ENCODE measurements around the gene AK8.

AK8 gene

GRCh38 chr9:132728497-132728896, 149.6 kb downstream of the AK8 start:
- Histone ChIP-seq H3K4me3 (ENCODE audit: low read depth, low read length, poor library complexity, severe bottlenecking) (no peak overlapping the region), H3K9me3 (ENCODE audit: low read length) (no peaks in the 10 kb centered on the region), H3K27me3 (ENCODE audit: insufficient read depth, low read length) (no peaks in the 10 kb centered on the region), H3K9ac (ENCODE audit: low read length) (no peak overlapping the region), H2AFZ (ENCODE audit: low read length) (no peak overlapping the region), H3K36me3 (ENCODE audit: insufficient read depth, low read length) (no peaks in the 10 kb centered on the region), H3K79me2 (ENCODE audit: insufficient read depth, low read length) (no peaks in the 10 kb centered on the region), H4K20me1 (ENCODE audit: insufficient read depth, low read length) (no peaks in the 10 kb centered on the region), H3K9me2 (ENCODE audit: low read depth, low read length) (no peaks in the 10 kb centered on the region), H3K4me2 (ENCODE audit: low read length) (no peak overlapping the region), H3K27ac (ENCODE audit: low read depth, low read length, poor library complexity, severe bottlenecking) (no peak overlapping the region), H3F3A (ENCODE audit: insufficient read depth, low read length) (no peaks in the 10 kb centered on the region), H3K4me1 (ENCODE audit: insufficient read depth, low read length, severe bottlenecking) (no peaks in the 10 kb centered on the region)
- TF ChIP-seq CTCF (IDR thresholded peaks at IDR 0.05; ENCODE audit: low read length): no peak
- TF ChIP-seq EZH2 (IDR thresholded peaks at IDR 0.05; ENCODE audit: borderline replicate concordance, low read length): no peak

- H3F3A ChIP-seq (ENCODE audit: insufficient read depth, low read length): no peaks in the 10 kb centered on the region
- no peaks in the 10 kb centered on the region for H3K9me2 ChIP-seq (ENCODE audit: low read depth, low read length)
- no peak overlapping the region for H3K4me2 ChIP-seq (ENCODE audit: low read length)
- H3K4me3 ChIP-seq (ENCODE audit: low read depth, low read length, poor library complexity, severe bottlenecking): no peak overlapping the region
- no peak overlapping the region for H3K9ac ChIP-seq (ENCODE audit: low read length)
- H3K36me3 ChIP-seq (ENCODE audit: insufficient read depth, low read length): no peaks in the 10 kb centered on the region
- H3K9me3 ChIP-seq (ENCODE audit: low read length): no peaks in the 10 kb centered on the region
- no peaks in the 10 kb centered on the region for H4K20me1 ChIP-seq (ENCODE audit: insufficient read depth, low read length)
- no peaks in the 10 kb centered on the region for H3K79me2 ChIP-seq (ENCODE audit: insufficient read depth, low read length)
- H3K4me1 ChIP-seq (ENCODE audit: insufficient read depth, low read length, severe bottlenecking): no peaks in the 10 kb centered on the region
- no peak for TF ChIP-seq EZH2 (IDR thresholded peaks at IDR 0.05; ENCODE audit: borderline replicate concordance, low read length)
- no peak for TF ChIP-seq CTCF (IDR thresholded peaks at IDR 0.05; ENCODE audit: low read length)
- no peak overlapping the region for H2AFZ ChIP-seq (ENCODE audit: low read length)
- H3K27me3 ChIP-seq (ENCODE audit: insufficient read depth, low read length): no peaks in the 10 kb centered on the region
- no peak overlapping the region for H3K27ac ChIP-seq (ENCODE audit: low read depth, low read length, poor library complexity, severe bottlenecking)
Observed at GRCh38 chr9:132728071-132728470, 150.0 kb downstream of the AK8 start.

GRCh38 chr9:132726576-132727130, 151.4 kb downstream of the AK8 start:
- no peaks in the 10 kb centered on the region for H3K4me1 ChIP-seq (ENCODE audit: insufficient read depth, low read length, severe bottlenecking)
- H3K9me2 ChIP-seq (ENCODE audit: low read depth, low read length): no peaks in the 10 kb centered on the region
- H3F3A ChIP-seq (ENCODE audit: insufficient read depth, low read length): no peaks in the 10 kb centered on the region
- no peaks in the 10 kb centered on the region for H3K79me2 ChIP-seq (ENCODE audit: insufficient read depth, low read length)
- TF ChIP-seq EZH2 (IDR thresholded peaks at IDR 0.05; ENCODE audit: borderline replicate concordance, low read length): no peak
- no peak for TF ChIP-seq CTCF (IDR thresholded peaks at IDR 0.05; ENCODE audit: low read length)
- no peaks in the 10 kb centered on the region for H3K9me3 ChIP-seq (ENCODE audit: low read length)
- no peak overlapping the region for H3K9ac ChIP-seq (ENCODE audit: low read length)
- no peaks in the 10 kb centered on the region for H3K36me3 ChIP-seq (ENCODE audit: insufficient read depth, low read length)
- no peaks in the 10 kb centered on the region for H3K27me3 ChIP-seq (ENCODE audit: insufficient read depth, low read length)
- H2AFZ ChIP-seq (ENCODE audit: low read length): no peak overlapping the region
- no peak overlapping the region for H3K27ac ChIP-seq (ENCODE audit: low read depth, low read length, poor library complexity, severe bottlenecking)
- H4K20me1 ChIP-seq (ENCODE audit: insufficient read depth, low read length): no peaks in the 10 kb centered on the region
- no peak overlapping the region for H3K4me3 ChIP-seq (ENCODE audit: low read depth, low read length, poor library complexity, severe bottlenecking)
- no peak overlapping the region for H3K4me2 ChIP-seq (ENCODE audit: low read length)

Measured in OCI-LY1 (cell line).